GM19452 (cell line): ENCODE data around the gene BMPER.

Source experiments
- ATAC-seq: cut with Tn5 transposase; IDR thresholded peaks from one replicate; pipeline ENCODE4 v1.9.1; 2021; ENCODE audit not compliant: unreplicated experiment

Gene BMPER

DNA sequence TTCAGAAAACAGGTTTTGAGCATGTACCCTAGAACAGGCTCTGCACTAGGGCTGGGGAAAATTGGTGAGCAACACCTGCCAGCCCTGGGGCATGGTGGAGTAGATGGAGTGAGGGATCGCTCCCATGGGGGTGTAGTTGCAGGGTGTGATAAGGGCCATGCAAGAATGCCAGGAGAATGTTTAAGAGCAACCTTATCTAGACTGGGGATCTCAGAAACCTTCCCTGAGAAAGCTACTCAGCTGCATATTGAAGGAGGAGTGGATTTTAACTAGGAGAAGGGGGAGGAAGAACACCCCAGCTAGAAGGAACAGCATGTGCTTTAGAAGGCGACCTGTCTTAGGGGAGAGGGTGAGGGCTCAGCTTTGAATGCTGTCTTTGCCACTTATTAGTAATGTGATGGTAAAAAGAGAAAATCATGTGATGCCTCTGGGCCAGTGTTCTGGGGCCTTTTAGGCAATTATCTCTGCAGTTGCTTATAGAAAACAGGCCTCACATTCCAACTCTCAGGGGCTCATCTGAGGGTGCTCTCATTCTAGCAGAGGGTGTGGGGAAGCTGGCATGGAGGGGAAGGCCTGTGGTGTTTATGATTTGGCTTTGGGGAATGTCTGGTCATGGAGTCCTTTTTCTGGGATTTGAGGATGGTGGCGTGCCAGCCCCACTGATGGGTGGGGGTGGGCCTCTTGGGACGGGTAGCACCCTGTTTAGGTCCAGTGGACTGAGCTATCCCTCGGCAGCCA lies 225.4 kb downstream of the BMPER start:
- no peak for ATAC-seq

GRCh38 chr7:34131371-34131770 lies 226.0 kb downstream of the BMPER start:
- ATAC-seq = no peak

- no peak for ATAC-seq
Observed at GRCh38 chr7:34133356-34133982, 228.1 kb downstream of the BMPER start.

DNA sequence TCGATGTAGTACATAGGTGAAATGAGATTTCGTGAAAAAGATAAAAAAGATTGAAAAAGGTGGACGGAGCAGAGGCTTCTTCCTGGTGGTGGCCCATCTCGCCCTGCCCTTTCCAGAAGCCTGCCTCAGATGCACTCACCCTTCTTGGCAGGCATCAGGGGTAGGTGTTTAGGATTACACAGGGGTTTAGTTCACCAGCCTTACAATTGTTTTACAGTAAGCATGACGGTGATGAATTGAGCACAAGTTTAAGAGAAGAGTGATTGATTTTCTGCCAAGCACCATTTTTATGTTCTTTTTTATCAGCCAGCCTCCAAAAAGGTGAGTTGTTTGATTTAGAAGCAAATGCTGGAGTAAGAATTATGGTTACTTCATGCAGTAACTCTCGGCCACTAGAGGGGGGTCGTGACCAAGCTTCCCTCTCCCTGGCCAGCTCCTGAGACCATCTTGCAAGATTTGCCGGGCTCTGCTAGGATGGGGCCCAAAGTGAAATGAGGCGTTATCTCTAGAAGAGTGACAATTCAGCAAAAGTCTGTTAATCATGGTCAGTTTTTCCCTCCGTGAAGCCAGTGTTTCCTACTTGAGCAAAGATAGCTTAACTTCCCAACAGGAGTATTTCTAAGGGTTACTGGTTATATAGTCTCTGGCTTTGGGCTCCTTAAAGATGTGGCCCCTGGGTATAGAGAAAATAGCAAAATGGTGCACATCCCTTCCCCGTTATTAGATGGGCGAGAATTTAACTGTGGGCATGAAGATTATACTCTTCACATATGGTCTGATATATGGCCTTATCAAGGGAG lies 228.8 kb downstream of the BMPER start:
- no peak for ATAC-seq

- no peak for ATAC-seq
Observed at GRCh38 chr7:34135924-34136323, 230.6 kb downstream of the BMPER start.

- no peak for ATAC-seq
Observed at GRCh38 chr7:34136698-34137097, 231.4 kb downstream of the BMPER start.

GRCh38 chr7:34137176-34137575 lies 231.8 kb downstream of the BMPER start:
- ATAC-seq = no peak

DNA sequence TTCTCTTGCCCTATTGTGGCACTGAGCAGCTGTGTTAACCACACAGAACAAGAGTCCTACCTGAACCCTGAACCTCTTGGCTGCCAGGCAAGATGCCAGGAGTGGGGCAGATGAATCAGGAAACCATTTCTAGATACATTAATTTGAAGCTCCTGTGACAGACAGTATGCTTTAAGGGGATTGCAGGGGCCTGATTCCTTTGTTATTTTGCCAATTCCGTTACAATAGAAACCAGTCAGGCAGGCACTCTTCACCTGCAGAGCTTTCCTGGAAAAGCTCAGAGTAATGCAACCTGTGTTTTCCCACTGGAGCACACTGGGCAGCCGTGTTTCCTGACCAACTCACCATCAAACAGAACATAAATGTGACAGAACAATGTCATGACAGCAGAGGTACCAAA lies 233.1 kb downstream of the BMPER start:
- no peak for ATAC-seq

DNA sequence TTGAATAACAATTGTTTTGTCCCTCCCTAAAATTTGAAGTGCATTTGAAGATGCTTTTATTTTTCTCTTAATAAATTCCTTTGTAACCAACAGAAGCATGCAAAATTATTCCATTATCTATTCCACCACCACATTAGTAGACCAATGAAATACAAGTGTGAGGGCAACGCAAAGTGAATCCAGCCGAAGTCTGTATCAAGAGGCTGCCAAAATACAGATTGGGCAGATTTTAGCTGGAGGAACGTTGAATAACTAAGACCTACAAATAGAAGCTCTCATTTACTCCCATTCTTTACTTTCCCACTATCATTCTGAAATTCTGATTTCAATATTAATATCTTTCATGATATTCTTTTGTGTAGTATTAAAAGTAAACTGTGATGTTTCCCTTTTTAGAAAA lies 233.7 kb downstream of the BMPER start:
- ATAC-seq = no peak

- no peak for ATAC-seq
Observed at GRCh38 chr7:34140066-34140465, 234.7 kb downstream of the BMPER start.

DNA sequence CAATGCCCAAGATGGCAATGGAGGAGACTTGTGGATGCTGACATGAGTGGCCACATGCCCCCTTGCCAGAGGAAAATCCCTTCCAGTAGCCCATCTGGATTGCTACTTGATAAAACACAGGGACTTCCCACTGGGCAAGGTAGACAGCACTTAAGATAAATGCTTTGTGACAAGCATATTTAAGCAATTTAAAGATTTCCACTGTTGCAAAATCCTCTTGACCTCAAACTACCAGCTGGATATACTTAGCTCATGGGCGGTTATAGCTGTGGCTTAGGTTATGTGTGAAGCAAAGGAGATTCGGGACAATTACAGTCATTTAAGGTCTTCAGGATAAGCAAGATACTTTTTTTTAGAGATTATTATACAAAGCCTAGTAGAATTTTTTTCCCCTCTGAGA lies 238.1 kb downstream of the BMPER start:
- ATAC-seq = no peak

- no peak for ATAC-seq
Observed at GRCh38 chr7:34145603-34146002, 240.3 kb downstream of the BMPER start.

DNA sequence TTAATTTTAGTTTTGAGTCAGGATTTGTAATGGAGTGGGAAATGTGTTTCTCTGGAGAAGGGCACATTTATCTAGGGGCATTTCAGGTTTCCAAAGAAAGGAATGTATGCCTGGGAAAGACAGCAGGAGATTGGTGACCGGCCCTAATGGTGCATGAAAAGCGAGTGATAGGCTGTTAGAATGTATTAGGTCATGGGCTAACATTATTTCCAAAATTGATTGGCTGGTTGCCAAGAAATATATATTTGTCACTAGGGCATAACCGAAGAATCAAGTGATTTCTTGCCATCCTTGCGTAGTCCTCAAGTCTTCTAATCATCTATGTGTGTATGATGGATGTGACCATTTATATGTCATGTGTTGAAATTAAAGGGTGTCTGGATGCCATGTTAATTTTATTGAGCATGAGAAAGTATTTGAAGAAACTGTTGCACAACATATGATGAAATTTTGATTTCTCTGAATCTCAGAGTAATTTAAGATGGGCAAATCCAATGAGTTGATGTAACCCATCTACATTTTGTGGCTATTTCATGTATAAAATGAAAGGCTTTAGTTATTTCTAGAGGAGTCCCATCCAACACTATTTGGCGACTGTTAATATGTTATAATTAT lies 248.4 kb downstream of the BMPER start:
- ATAC-seq = no peak

- ATAC-seq = no peak
Observed at GRCh38 chr7:34155220-34155908, 250.0 kb downstream of the BMPER start.

- no peak for ATAC-seq
Observed at GRCh38 chr7:34156336-34156735, 251.0 kb downstream of the BMPER start.

DNA sequence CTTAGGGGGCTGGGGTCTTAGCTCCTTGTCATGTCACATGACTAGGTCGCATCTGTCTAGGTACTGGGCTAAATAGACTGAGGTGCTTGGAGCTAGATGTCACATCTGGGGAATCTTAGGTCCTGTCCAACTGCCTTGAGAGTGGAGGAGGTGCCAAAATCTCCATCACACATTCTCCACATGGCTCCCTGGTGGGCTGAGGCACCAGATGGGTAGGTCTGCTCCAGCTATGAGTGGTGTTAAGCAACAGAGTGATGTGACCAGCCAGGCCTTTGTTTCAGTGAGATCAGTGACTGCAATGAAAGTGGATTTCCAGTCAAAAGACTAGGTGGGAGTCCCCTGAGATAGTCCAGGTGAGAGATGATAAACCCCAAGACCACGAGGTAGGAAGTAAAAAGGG lies 251.8 kb downstream of the BMPER start:
- ATAC-seq = no peak

DNA sequence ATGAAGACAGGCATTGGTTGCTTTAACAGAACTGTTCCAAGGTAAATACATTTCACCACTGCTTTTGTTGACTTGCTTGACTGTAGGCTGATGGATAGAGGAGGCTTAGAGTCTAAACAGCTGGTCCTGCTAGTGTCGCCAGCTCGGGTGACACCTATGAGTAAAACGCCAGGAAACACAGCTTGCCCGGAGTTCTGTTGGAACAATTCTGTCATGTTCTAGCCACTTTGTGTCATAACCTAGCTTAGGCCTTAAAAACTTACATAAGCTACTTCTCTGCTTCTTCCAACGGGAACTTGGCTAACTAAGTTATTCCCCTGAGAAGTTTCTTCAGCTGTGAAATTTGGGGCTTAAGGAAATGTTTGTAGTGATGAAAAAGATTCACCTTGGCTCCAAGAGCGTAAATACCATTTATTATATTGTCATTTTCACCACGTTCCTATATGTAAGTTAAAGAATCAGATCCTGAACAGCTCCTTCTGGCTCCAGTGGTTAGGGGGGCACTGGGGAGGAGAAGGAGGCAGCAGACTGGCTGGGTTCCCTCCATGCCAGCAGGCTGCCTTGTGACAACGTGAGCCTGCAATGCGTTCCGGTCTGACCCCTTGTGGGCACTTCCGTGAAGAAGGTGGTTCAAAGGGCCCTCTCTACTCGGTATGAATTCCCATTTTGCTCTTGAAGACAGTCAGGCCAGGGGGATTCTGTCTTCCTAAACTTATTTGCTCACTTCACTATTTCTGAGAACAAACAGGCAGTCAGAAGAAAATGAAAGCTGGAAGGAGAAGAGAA lies 253.2 kb downstream of the BMPER start:
- no peak for ATAC-seq

GRCh38 chr7:34160261-34160752 lies 255.0 kb downstream of the BMPER start:
- no peak for ATAC-seq

- no peak for ATAC-seq
Observed at GRCh38 chr7:34162027-34162565, 256.8 kb downstream of the BMPER start.

DNA sequence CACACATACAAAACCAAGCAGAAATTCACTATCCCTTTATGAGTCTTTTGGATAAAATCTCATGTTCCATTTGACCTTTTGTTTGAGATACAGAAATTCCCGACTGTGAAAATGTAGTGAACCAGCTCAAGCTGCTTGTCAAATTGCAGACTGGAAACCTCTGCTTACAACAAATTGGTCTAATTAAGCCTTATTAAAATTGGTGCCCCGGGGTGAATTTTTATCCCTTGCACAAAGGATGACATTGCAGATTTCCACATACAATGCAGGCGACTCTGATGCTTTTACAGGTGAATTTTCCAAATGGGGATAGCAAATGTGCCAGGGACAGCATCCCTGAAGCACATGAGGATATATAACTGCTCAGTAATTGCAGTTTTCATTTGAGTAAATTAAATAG lies 257.3 kb downstream of the BMPER start:
- ATAC-seq = no peak
